Renal cortex interstitium (tissue), 11 donors: Measurements from ENCODE around the gene LRRN3. TPM values are rescaled to one million over a fixed set of nuclear protein-coding genes. Genes with fewer than 3 reads are reported as not detected.

Experiments used
- DNase-seq, 11 donors: peaks; one replicate each; pipeline ENCODE4 v3.0.0-alpha.2; 2013; ENCODE audit warnings: low read depth in 9 of 11, low spot score in 4 of 11; ENCODE audit errors: extremely low read depth in 1 of 11
- polyA plus RNA-seq, 3 donors: library from polyadenylated mRNA; unstranded; fragments of 120-200 nt; gene quantifications; one replicate each; pipeline ENCODE4 v1.2.1, GENCODE V29; 2013; ENCODE audit not compliant: insufficient read length in 3 of 3

The LRRN3 gene
- polyA plus RNA-seq, 3 donors = 3.8 to 4.0 (median 3.9) TPM

GRCh38 chr7:111138586-111138985 is 47.7 kb downstream of the LRRN3 start:
- DNase-seq = no peak

GRCh38 chr7:111140091-111140865 is 49.4 kb downstream of the LRRN3 start:
- DNase-seq = no peak

- no peak for DNase-seq
Measured at GRCh38 chr7:111145472-111145871, 54.5 kb downstream of the LRRN3 start.

GRCh38 chr7:111146136-111146535 is 55.2 kb downstream of the LRRN3 start:
- DNase-seq = no peak

- DNase-seq = no peak
Measured at GRCh38 chr7:111147708-111148533, 57.0 kb downstream of the LRRN3 start.

GRCh38 chr7:111150709-111151108 is 59.8 kb downstream of the LRRN3 start:
- no peak for DNase-seq

DNA sequence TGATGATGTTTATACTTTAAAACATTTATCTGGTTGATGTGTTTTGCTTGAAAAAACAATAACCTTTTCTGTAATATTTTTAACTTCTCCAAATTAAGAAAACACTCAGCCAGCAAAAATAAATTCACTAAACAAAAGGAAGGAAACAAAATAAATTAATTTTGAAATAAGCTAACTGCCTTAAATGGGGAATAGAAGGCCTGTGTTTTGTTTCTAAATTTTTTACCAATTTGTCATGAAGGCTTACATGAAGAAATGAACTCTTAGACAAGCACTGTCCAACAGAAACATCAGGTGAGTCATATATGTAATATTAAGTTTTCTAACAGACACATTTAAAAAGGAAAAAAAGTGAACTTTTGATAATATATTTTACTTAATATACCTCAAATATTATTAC is 68.5 kb downstream of the LRRN3 start:
- DNase-seq = no peak

GRCh38 chr7:111160297-111160696 is 69.4 kb downstream of the LRRN3 start:
- no peak for DNase-seq

- DNase-seq = no peak
Measured at GRCh38 chr7:111162692-111163091, 71.8 kb downstream of the LRRN3 start.

- DNase-seq = no peak
Measured at GRCh38 chr7:111164442-111164841, 73.5 kb downstream of the LRRN3 start.

GRCh38 chr7:111168182-111168581 is 77.3 kb downstream of the LRRN3 start:
- peak; percentile 13 to 57 (median 28) for DNase-seq

- DNase-seq = no peak
Measured at GRCh38 chr7:111172564-111173257, 81.8 kb downstream of the LRRN3 start.

DNA sequence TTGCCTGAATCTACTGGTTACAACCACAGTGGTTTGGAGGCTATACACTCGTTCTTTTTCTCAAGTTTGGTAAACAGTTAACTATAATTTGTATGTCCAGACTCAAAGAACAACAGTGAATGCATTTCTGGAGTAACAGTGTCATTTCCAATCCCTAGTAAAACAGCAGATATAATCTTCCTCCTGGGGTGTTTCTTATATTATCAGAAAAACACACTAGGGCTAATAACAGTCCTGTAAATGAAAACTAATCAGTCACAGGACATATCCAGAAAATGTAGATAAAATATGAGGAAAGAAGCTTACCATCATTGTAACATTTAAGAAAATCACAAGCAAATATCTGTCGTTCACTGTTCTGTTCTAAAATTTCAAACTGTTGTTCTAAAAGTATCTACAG is 82.6 kb downstream of the LRRN3 start:
- no peak for DNase-seq

DNA sequence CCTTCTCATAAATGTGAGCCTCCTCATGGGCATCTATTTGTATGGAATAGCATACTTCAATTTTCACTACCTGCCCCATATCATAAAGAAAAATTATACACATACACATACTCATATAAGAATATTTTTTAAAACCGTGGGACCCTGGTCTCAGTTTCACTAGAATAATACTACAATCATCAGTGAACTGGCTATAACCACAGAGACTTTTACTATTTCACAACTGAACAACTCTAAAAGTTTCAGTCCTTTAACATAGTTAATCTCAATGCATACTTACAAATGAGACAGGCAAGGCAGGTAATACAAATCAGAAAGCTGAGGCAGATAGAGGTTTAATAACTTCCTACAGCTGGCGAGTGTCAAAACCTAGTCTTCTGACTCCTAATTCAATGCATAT is 83.1 kb downstream of the LRRN3 start:
- DNase-seq = no peak

GRCh38 chr7:111174510-111174909 is 83.6 kb downstream of the LRRN3 start:
- DNase-seq = no peak
